GM21619 (cell line): Measurements from ENCODE around the gene KIAA0586.

Source experiments
- ATAC-seq: cut with Tn5 transposase; IDR thresholded peaks from one replicate; pipeline ENCODE4 v1.9.1; 2021; ENCODE audit not compliant: unreplicated experiment

KIAA0586 gene

GRCh38 chr14:58593977-58594376 is 166.5 kb downstream of the KIAA0586 start:
- no peak for ATAC-seq

- ATAC-seq = no peak
Observed at GRCh38 chr14:58597041-58597440, 169.5 kb downstream of the KIAA0586 start.

GRCh38 chr14:58598028-58598803 is 170.7 kb downstream of the KIAA0586 start:
- ATAC-seq = no peak

- ATAC-seq = no peak
Observed at GRCh38 chr14:58598804-58599525, 171.4 kb downstream of the KIAA0586 start.

- no peak for ATAC-seq
Observed at GRCh38 chr14:58599707-58600106, 172.2 kb downstream of the KIAA0586 start.
